ENCODE measurements around the gene DNAJC27.

DNA sequence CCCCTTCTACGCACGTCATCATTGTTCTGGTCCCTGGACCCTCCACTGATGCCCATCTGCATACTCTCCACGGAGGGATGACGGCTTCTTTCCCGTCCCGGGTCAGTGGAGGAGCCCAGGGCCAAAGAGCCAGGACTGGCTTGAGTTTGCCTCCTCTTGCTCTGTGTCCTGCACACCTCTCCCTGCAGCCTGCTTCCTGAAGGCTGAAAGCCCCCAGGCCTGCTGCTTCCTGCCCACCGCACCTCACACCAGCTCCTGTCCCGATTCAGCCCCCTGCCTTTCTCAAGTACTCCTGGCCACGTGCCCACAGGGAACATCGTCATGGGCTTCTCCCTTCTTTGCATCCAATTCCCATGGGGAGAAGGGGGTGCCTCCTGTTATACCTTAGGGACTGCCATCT lies 58.8 kb downstream of the DNAJC27 start:
- no peak for TF ChIP-seq EZH2phosphoT487 (IDR thresholded peaks at IDR 0.05; ENCODE audit: low read depth, severe bottlenecking, unreplicated experiment)
- TF ChIP-seq, protein P1, sequence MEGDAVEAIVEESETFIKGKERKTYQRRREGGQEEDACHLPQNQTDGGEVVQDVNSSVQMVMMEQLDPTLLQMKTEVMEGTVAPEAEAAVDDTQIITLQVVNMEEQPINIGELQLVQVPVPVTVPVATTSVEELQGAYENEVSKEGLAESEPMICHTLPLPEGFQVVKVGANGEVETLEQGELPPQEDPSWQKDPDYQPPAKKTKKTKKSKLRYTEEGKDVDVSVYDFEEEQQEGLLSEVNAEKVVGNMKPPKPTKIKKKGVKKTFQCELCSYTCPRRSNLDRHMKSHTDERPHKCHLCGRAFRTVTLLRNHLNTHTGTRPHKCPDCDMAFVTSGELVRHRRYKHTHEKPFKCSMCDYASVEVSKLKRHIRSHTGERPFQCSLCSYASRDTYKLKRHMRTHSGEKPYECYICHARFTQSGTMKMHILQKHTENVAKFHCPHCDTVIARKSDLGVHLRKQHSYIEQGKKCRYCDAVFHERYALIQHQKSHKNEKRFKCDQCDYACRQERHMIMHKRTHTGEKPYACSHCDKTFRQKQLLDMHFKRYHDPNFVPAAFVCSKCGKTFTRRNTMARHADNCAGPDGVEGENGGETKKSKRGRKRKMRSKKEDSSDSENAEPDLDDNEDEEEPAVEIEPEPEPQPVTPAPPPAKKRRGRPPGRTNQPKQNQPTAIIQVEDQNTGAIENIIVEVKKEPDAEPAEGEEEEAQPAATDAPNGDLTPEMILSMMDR (IDR thresholded peaks at IDR 0.05; ENCODE audit: poor library complexity) = no peak
- TF ChIP-seq EZH2 (IDR thresholded peaks at IDR 0.05; ENCODE audit: borderline replicate concordance) = no peak
